Stimulated activated naive CD8-positive, alpha-beta T cell treated with anti-CD3 and anti-CD28 coated beads, Interleukin-15, amount 100 ng/mL, for 72 hours (primary cell): Measurements from ENCODE around the gene PUDP.

Experiments used
- ATAC-seq: fragments of 150-1000 bp; cut with Tn5 transposase; 2 replicates; pipeline ENCODE4 v1.10.0; 2021; ENCODE audit warnings: mild to moderate bottlenecking, moderate library complexity
- DNase-seq, 2 donors: peaks; one replicate each; pipeline ENCODE4 v3.0.0; 2021 to 2022
- H3K27ac Mint-ChIP-seq, 2 donors: one replicate each; pipeline ENCODE4 v1.8.0; 2022; ENCODE audit warnings: mild to moderate bottlenecking in 2 of 2, mixed read lengths in 2 of 2, moderate library complexity in 2 of 2
- H3K27me3 Mint-ChIP-seq: one replicate; pipeline ENCODE4 v1.8.0; 2022; ENCODE audit warnings: mixed read lengths
- H3K4me1 Mint-ChIP-seq: one replicate; pipeline ENCODE4 v1.8.0; 2022; ENCODE audit warnings: mild to moderate bottlenecking, mixed read lengths
- H3K4me3 Mint-ChIP-seq, 2 donors: one replicate each; pipeline ENCODE4 v1.8.0; 2022; ENCODE audit warnings: mild to moderate bottlenecking in 2 of 2, mixed read lengths in 2 of 2, moderate library complexity in 1 of 2
- H3K9me3 Mint-ChIP-seq, 2 donors: one replicate each; pipeline ENCODE4 v1.8.0; 2022; ENCODE audit warnings: mixed read lengths in 2 of 2

The PUDP gene

GRCh38 chrX:7076245-7076661 lies 71.7 kb downstream of the PUDP start:
- DNase-seq (no peak), ATAC-seq (no peak)
- Mint-ChIP-seq H3K27ac (no peak overlapping the region), H3K4me1 (peaks cover 35% of the 10 kb centered on the region), H3K27me3 (no peaks in the 10 kb centered on the region), H3K9me3 (no peaks in the 10 kb centered on the region), H3K4me3 (no peak overlapping the region)

DNA sequence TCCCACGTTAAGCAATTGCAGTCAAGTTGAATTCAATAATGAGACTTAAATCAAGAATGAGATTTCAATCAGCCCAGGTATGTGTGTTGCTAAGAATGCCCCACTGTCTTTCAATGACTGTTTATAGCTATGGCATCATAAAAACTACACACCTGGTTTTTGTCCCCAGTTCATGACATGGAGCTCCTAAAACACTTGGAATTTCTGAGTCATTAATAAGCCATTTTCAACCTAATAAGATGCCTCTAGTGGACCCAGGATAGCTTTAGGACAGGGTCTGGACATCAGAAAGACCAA lies 73.1 kb downstream of the PUDP start:
- DNase-seq: no peak
- Mint-ChIP-seq H3K4me3 (no peak overlapping the region), H3K9me3 (no peaks in the 10 kb centered on the region), H3K4me1 (peaks cover 41% of the 10 kb centered on the region), H3K27ac (no peak overlapping the region), H3K27me3 (no peaks in the 10 kb centered on the region)
- ATAC-seq: no peak

DNA sequence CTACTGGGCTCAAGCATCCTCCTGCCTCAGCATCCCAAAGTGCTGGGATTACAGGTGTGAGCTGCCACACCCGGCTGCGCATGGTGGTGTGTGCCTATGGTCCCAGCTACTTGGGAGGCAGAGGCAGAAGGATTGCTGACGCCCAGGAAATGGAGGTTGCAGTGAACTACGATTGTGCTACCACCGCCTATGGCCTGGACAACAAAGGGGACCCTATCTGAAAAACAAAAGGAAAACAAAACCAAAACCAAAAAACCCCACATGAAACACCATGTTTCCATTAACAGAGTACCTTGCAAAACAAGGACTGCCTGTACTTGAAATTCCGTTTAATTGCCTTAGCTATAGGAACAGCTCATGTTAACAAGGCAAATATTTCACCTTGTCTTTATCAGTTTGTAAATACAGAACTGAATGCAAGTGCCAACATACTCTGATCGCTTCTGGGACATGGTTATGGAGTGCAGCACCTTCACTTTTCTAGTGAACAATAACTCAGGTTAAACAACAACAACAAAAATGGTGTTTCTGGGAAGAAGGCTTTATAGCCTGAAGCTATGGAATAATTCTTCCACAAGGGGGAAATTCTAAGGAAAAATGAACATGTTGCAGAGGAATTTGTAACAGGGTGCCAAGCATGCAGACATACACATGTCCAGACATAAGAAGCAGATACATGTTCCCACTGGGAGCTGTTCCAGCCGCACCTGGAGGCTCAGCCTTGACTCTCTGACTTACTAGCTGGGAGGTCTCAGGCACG lies 73.6 kb downstream of the PUDP start:
- Mint-ChIP-seq H3K9me3 (no peaks in the 10 kb centered on the region), H3K4me3 (no peak overlapping the region), H3K4me1 (peaks cover 47% of the 10 kb centered on the region), H3K27ac (no peak overlapping the region), H3K27me3 (no peaks in the 10 kb centered on the region)
- DNase-seq (no peak), ATAC-seq (no peak)

- no peak for ATAC-seq
- no peak overlapping the region for H3K4me3 Mint-ChIP-seq
- no peaks in the 10 kb centered on the region for H3K27me3 Mint-ChIP-seq
- peaks cover 57% of the 10 kb centered on the region for H3K4me1 Mint-ChIP-seq
- DNase-seq: no peak
- no peak overlapping the region for H3K27ac Mint-ChIP-seq
- H3K9me3 Mint-ChIP-seq: no peaks in the 10 kb centered on the region
Measured at GRCh38 chrX:7073336-7073735, 74.6 kb downstream of the PUDP start.

GRCh38 chrX:7072856-7073255 lies 75.1 kb downstream of the PUDP start:
- DNase-seq (no peak), ATAC-seq (no peak)
- Mint-ChIP-seq H3K27ac (no peak overlapping the region), H3K27me3 (no peaks in the 10 kb centered on the region), H3K4me1 (peaks cover 60% of the 10 kb centered on the region), H3K4me3 (no peak overlapping the region), H3K9me3 (no peaks in the 10 kb centered on the region)

- Mint-ChIP-seq H3K4me3 (no peak overlapping the region), H3K9me3 (no peaks in the 10 kb centered on the region), H3K4me1 (peaks cover 49% of the 10 kb centered on the region), H3K27me3 (no peaks in the 10 kb centered on the region), H3K27ac (no peak overlapping the region)
- ATAC-seq: no peak
- no peak for DNase-seq
Measured at GRCh38 chrX:7071390-7071789, 76.6 kb downstream of the PUDP start.

DNA sequence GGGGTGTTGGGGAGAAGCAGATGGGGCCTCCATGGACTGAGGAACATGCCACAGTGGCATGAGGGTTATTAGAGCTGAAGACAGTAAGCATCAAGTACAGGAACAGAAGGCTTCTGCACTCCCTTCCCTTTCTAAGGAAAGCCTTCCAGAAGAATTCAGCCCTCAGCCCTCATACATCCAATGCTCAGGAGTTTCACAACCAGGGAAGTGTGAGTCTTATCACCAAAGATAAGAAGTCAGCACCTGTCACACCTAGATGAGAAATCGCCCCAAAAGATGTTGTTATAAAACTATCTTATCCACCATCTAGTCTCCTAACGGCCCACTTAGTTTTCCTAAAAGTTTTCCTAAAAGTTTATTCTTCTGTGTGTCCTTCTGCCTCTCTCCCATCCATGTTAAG lies 78.4 kb downstream of the PUDP start:
- no peak overlapping the region for H3K4me3 Mint-ChIP-seq
- H3K4me1 Mint-ChIP-seq: peaks cover 35% of the 10 kb centered on the region
- H3K27ac Mint-ChIP-seq: no peak overlapping the region
- no peak for DNase-seq
- ATAC-seq: no peak
- H3K9me3 Mint-ChIP-seq: no peaks in the 10 kb centered on the region
- H3K27me3 Mint-ChIP-seq: no peaks in the 10 kb centered on the region

DNA sequence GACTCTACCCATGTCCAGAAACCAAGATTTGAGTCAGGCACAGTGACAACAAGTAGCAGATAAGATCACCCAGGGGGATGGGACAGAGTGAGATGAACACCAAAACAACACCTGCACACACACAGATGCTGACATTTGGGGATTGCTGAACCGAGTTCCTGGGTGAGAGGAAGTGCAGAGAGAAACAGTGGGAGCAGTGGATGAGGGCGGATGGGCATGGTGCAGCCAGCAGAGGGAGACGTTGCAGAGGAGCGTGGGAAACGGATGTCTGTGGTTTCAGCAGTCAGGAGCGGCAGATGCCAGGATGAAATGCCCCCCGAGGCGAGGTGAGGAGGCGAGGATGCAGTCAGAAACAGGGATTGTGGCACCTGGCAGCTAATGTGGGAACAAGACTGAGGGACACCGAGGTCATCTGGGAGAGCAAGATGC lies 79.0 kb downstream of the PUDP start:
- H3K27ac Mint-ChIP-seq: peak overlapping the region in 1 of 2 donors; percentile 77
- H3K4me1 Mint-ChIP-seq: peaks cover 29% of the 10 kb centered on the region
- no peaks in the 10 kb centered on the region for H3K27me3 Mint-ChIP-seq
- H3K4me3 Mint-ChIP-seq: peak overlapping the region; percentile 1 to 46
- DNase-seq: no peak
- no peak for ATAC-seq
- H3K9me3 Mint-ChIP-seq: no peaks in the 10 kb centered on the region

- Mint-ChIP-seq H3K9me3 (no peaks in the 10 kb centered on the region), H3K27me3 (no peaks in the 10 kb centered on the region), H3K4me3 (no peak overlapping the region), H3K4me1 (peaks cover 32% of the 10 kb centered on the region), H3K27ac (no peak overlapping the region)
- DNase-seq (no peak), ATAC-seq (no peak)
Measured at GRCh38 chrX:7067256-7067655, 80.7 kb downstream of the PUDP start.

DNA sequence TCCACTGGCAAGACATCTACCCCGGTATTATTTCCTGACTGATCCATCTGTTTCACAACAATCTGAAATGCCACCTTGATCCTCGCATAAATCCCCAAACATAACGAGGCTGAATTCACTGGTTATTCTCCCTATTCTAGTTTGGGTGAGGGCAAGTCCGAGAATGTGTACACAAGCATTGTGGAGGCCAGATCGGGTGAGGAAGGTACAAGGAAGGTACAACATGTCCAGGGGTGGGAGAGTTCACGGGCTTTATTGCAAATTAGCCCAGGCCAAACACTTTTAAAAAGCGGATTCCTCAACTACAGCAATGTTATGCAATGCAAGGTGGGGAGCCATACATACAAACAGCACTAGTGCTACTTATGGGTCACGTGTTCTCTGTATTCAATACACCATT lies 82.5 kb downstream of the PUDP start:
- DNase-seq: no peak
- Mint-ChIP-seq H3K27ac (no peak overlapping the region), H3K4me3 (no peak overlapping the region), H3K4me1 (peaks cover 28% of the 10 kb centered on the region), H3K9me3 (no peaks in the 10 kb centered on the region), H3K27me3 (no peaks in the 10 kb centered on the region)
- no peak for ATAC-seq

GRCh38 chrX:7062903-7063302 lies 85.0 kb downstream of the PUDP start:
- H3K27ac Mint-ChIP-seq: no peak overlapping the region
- ATAC-seq (no peak), DNase-seq (no peak)
- H3K4me3 Mint-ChIP-seq: no peak overlapping the region
- H3K4me1 Mint-ChIP-seq: peaks cover 15% of the 10 kb centered on the region
- no peaks in the 10 kb centered on the region for H3K9me3 Mint-ChIP-seq
- H3K27me3 Mint-ChIP-seq: no peaks in the 10 kb centered on the region

GRCh38 chrX:7062276-7062675 lies 85.7 kb downstream of the PUDP start:
- Mint-ChIP-seq H3K27ac (no peak overlapping the region), H3K27me3 (no peaks in the 10 kb centered on the region), H3K4me1 (peaks cover 19% of the 10 kb centered on the region), H3K4me3 (no peak overlapping the region), H3K9me3 (peaks cover 0 to 3% of the 10 kb centered on the region in 2 donors)
- ATAC-seq (no peak), DNase-seq (no peak)

DNA sequence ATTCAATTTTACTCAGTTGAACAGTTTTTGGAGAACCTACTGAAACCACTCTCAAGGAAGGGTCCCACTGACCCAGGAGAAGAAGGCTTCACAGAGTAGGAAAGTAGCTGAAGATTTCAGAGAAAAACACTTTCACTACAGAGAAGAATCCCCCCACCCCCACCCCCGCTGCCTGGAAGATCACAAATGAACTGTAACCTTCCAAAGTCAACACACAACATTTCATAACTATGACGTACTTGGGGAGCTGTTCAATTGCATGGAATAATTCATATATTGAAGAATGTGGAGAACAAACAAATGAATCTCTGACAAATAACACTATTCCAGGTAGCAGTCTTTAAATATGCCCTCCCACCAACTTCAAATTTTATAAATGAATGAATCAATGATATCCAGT lies 86.5 kb downstream of the PUDP start:
- Mint-ChIP-seq H3K4me3 (no peak overlapping the region), H3K27me3 (no peaks in the 10 kb centered on the region), H3K9me3 (peaks cover 0 to 5% of the 10 kb centered on the region in 2 donors), H3K27ac (no peak overlapping the region), H3K4me1 (peaks cover 22% of the 10 kb centered on the region)
- DNase-seq (no peak), ATAC-seq (no peak)

DNA sequence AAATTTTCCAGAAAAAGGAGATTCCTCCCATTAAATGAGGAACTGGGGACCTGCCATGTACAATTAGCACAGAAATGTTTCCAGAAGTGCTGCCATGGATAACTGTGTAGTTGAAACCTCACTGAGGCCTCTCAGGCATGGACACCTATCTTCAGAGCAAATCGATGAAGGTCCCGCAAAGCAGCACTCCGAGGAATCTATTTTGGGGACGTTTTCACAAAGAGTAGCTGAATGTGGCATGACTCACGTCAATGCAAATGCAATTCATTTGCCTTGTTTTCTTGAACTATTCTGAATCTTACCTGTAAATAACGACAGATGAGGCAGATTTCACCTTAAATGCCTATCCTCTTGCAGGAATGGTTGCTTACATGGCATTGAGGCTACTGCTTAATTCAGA lies 87.5 kb downstream of the PUDP start:
- Mint-ChIP-seq H3K4me3 (no peak overlapping the region), H3K9me3 (peaks cover 0 to 5% of the 10 kb centered on the region in 2 donors), H3K27me3 (no peaks in the 10 kb centered on the region), H3K4me1 (peaks cover 22% of the 10 kb centered on the region), H3K27ac (no peak overlapping the region)
- ATAC-seq (no peak), DNase-seq (no peak)

DNA sequence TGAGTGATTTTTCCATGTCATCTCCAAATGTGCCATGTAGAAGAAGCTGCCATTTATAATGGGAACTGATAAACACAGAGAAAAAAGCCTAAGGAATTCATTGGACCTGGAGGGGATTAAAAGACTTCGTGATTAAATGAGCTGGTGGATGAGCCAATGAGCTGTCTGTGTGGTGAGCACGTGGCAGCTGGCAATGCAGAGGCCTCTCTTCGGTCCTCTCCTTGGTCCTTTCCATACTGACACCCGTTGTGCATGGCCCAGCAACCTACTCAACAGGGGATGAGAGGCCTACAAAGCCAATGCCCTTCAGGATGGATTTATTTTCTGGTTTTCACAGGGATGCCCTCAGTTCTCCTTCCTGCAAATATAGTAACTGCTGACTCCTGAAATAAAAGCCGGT lies 88.1 kb downstream of the PUDP start:
- peak overlapping the region in 1 of 2 donors; percentile 44 for H3K4me3 Mint-ChIP-seq
- H3K27me3 Mint-ChIP-seq: no peaks in the 10 kb centered on the region
- H3K4me1 Mint-ChIP-seq: peaks cover 22% of the 10 kb centered on the region
- DNase-seq (no peak), ATAC-seq (no peak)
- no peak overlapping the region for H3K27ac Mint-ChIP-seq
- H3K9me3 Mint-ChIP-seq: peaks cover 0 to 5% of the 10 kb centered on the region in 2 donors

GRCh38 chrX:7059214-7059838 lies 88.6 kb downstream of the PUDP start:
- Mint-ChIP-seq H3K4me1 (peaks cover 22% of the 10 kb centered on the region), H3K27me3 (no peaks in the 10 kb centered on the region), H3K9me3 (peaks cover 0 to 5% of the 10 kb centered on the region in 2 donors), H3K4me3 (peak overlapping the region in 1 of 2 donors; percentile 44), H3K27ac (peak overlapping the region in 1 of 2 donors; percentile 89)
- DNase-seq (peak in 1 of 2 donors; percentile 11), ATAC-seq (peak; percentile 89)
